Ascending aorta (tissue), 2 donors: Measurements from ENCODE around the gene S100A6. TPM values are rescaled to one million over a fixed set of nuclear protein-coding genes. Genes with fewer than 3 reads are reported as not detected.
"Not testable (repeated sequence)": the region's sequence is repeated elsewhere in the genome, so short reads cannot be mapped to it uniquely, and the experiment has no call there.

Source experiments
- DNase-seq, 2 donors: peaks; one replicate each; pipeline ENCODE4 v3.0.0-alpha.2; 2019; ENCODE audit warnings: low spot score in 2 of 2
- H3K27ac ChIP-seq, 2 donors: fragments of 200-600 bp; sonication (generic); one replicate each; pipeline ENCODE4 v1.5.1; 2016 to 2017; ENCODE audit warnings: mild to moderate bottlenecking in 1 of 2
- H3K27me3 ChIP-seq: fragments of 200-600 bp; sonication (generic); one replicate; pipeline ENCODE4 v1.5.1; 2017
- H3K36me3 ChIP-seq, 2 donors: fragments of 200-600 bp; sonication (generic); one replicate each; pipeline ENCODE4 v1.5.1; 2016
- H3K4me1 ChIP-seq, 2 donors: fragments of 200-600 bp; sonication (generic); one replicate each; pipeline ENCODE4 v1.5.1; 2016 to 2017; ENCODE audit warnings: mild to moderate bottlenecking in 1 of 2
- H3K4me3 ChIP-seq, 2 donors: fragments of 200-600 bp; sonication (generic); one replicate each; pipeline ENCODE4 v1.5.1; 2016 to 2017; ENCODE audit warnings: mild to moderate bottlenecking in 1 of 2
- H3K9me3 ChIP-seq, 2 donors: fragments of 200-600 bp; sonication (generic); one replicate each; pipeline ENCODE4 v1.5.1; 2016
- CTCF ChIP-seq, 3 experiments: fragments of 200-600 bp in 2 of 3; fragments of 450-650 bp in 1 of 3; sonication (generic) in 2 of 3; IDR thresholded peaks; one replicate each; pipeline ENCODE4 v1.5.1; 2016 to 2019; ENCODE audit warnings: antibody characterized with exemption in 3 of 3, mild to moderate bottlenecking in 1 of 3, moderate library complexity in 1 of 3
- intact Hi-C: fragments of 100-400 bp; cut with DNase I; formaldehyde crosslinking; loops from one replicate; pipeline ENCODE4 v1.15.1; 2023
- total RNA-seq: library from RNA; depleted of rRNA; stranded (reverse); fragments of >200 nt; gene quantifications from one replicate; pipeline ENCODE4 v1.1.0, GENCODE V29; 2016

The S100A6 gene
- total RNA-seq, 1 donor from 2014 or later: 336 TPM

GRCh38 chr1:153578490-153578889, 42.7 kb upstream of the S100A6 start:
- no peak for DNase-seq
- no peak overlapping the region for H3K4me3 ChIP-seq
- H3K9me3 ChIP-seq: no peaks in the 10 kb centered on the region
- intact Hi-C loops: no loop called here
- no peaks in the 10 kb centered on the region for H3K27me3 ChIP-seq
- TF ChIP-seq CTCF (IDR thresholded peaks at IDR 0.05): no peak
- no peaks in the 10 kb centered on the region for H3K36me3 ChIP-seq
- H3K27ac ChIP-seq: no peak overlapping the region
- no peaks in the 10 kb centered on the region for H3K4me1 ChIP-seq

- H3K9me3 ChIP-seq: no peaks in the 10 kb centered on the region
- intact Hi-C loops: no loop called here
- no peaks in the 10 kb centered on the region for H3K36me3 ChIP-seq
- no peak for DNase-seq
- H3K4me3 ChIP-seq: no peak overlapping the region
- no peak for TF ChIP-seq CTCF (IDR thresholded peaks at IDR 0.05)
- H3K27me3 ChIP-seq: no peaks in the 10 kb centered on the region
- H3K4me1 ChIP-seq: peaks cover 0 to 5% of the 10 kb centered on the region in 2 donors
- no peak overlapping the region for H3K27ac ChIP-seq
Observed at GRCh38 chr1:153577624-153578051, 41.8 kb upstream of the S100A6 start.

GRCh38 chr1:153577138-153577537, 41.3 kb upstream of the S100A6 start:
- H3K27me3 ChIP-seq: no peaks in the 10 kb centered on the region
- intact Hi-C loops: no loop called here
- DNase-seq: no peak
- no peak for TF ChIP-seq CTCF (IDR thresholded peaks at IDR 0.05)
- H3K9me3 ChIP-seq: no peaks in the 10 kb centered on the region
- H3K4me1 ChIP-seq: peaks cover 0 to 7% of the 10 kb centered on the region in 2 donors
- H3K27ac ChIP-seq: no peak overlapping the region
- no peak overlapping the region for H3K4me3 ChIP-seq
- no peaks in the 10 kb centered on the region for H3K36me3 ChIP-seq

GRCh38 chr1:153575497-153575896, 39.7 kb upstream of the S100A6 start:
- H3K4me3 ChIP-seq, intact Hi-C loops, DNase-seq, H3K27ac ChIP-seq, H3K9me3 ChIP-seq, H3K36me3 ChIP-seq, H3K27me3 ChIP-seq, H3K4me1 ChIP-seq: not testable (repeated sequence)

- H3K36me3 ChIP-seq, H3K4me1 ChIP-seq, H3K4me3 ChIP-seq, intact Hi-C loops, H3K9me3 ChIP-seq, DNase-seq, H3K27ac ChIP-seq, H3K27me3 ChIP-seq: not testable (repeated sequence)
Observed at GRCh38 chr1:153575081-153575491, 39.3 kb upstream of the S100A6 start.

- H3K4me1 ChIP-seq: peaks cover 0 to 9% of the 10 kb centered on the region in 2 donors
- no peaks in the 10 kb centered on the region for H3K36me3 ChIP-seq
- no peak for TF ChIP-seq CTCF (IDR thresholded peaks at IDR 0.05)
- H3K4me3 ChIP-seq: no peak overlapping the region
- no peak for DNase-seq
- intact Hi-C loops: loop anchor here (2.0 to 5.0 kb wide), 4 partner anchors 43 to 413 kb away; partner anchors contain the start of genes RAB13 and S100A14
- peak overlapping the region; percentile 70 to 82 for H3K27ac ChIP-seq
- H3K27me3 ChIP-seq: no peaks in the 10 kb centered on the region
- no peaks in the 10 kb centered on the region for H3K9me3 ChIP-seq
Observed at GRCh38 chr1:153573351-153573750, 37.6 kb upstream of the S100A6 start.

GRCh38 chr1:153572569-153573015, 36.8 kb upstream of the S100A6 start:
- intact Hi-C loops: loop anchor here (2.0 to 5.0 kb wide), 4 partner anchors 44 to 414 kb away; partner anchors contain the start of genes RAB13 and S100A14
- peak; percentile 85 to 92 (median 90) for TF ChIP-seq CTCF (IDR thresholded peaks at IDR 0.05)
- DNase-seq: peak in 1 of 2 donors; percentile 93
- H3K27me3 ChIP-seq: no peaks in the 10 kb centered on the region
- no peaks in the 10 kb centered on the region for H3K36me3 ChIP-seq
- H3K27ac ChIP-seq: peak overlapping the region; percentile 70 to 82
- no peak overlapping the region for H3K4me3 ChIP-seq
- H3K9me3 ChIP-seq: no peaks in the 10 kb centered on the region
- H3K4me1 ChIP-seq: peaks cover 4 to 17% of the 10 kb centered on the region in 2 donors
